Central memory CD8-positive, alpha-beta T cell (primary cell): ENCODE measurements around the gene CSNK2A1.
A peak's percentile ranks its signal among the peaks of the same experiment; 100 is the strongest.

Experiments
- ATAC-seq: fragments of 150-1000 bp; cut with Tn5 transposase; replicated peaks from 2 replicates; pipeline ENCODE4 v1.10.0; 2022; ENCODE audit warnings: mild to moderate bottlenecking, moderate FRiP score, moderate number of reproducible peaks; ENCODE audit not compliant: poor library complexity, severe bottlenecking; ENCODE audit errors: extremely low read depth
- DNase-seq, 2 donors: peaks; one replicate each; pipeline ENCODE4 v3.0.0; 2021; ENCODE audit warnings: low spot score in 2 of 2
- H3K27ac Mint-ChIP-seq: one replicate; pipeline ENCODE4 v1.8.0; 2022; ENCODE audit warnings: low read depth, mild to moderate bottlenecking, moderate library complexity, mixed read lengths
- H3K27me3 Mint-ChIP-seq: one replicate; pipeline ENCODE4 v1.8.0; 2022; ENCODE audit warnings: mixed read lengths
- H3K36me3 Mint-ChIP-seq: one replicate; pipeline ENCODE4 v1.8.0; 2022; ENCODE audit warnings: mild to moderate bottlenecking, moderate library complexity, mixed read lengths; ENCODE audit not compliant: insufficient read depth
- H3K4me1 Mint-ChIP-seq: one replicate; pipeline ENCODE4 v1.8.0; 2022; ENCODE audit warnings: mixed read lengths
- H3K4me3 Mint-ChIP-seq: one replicate; pipeline ENCODE4 v1.8.0; 2022; ENCODE audit warnings: mild to moderate bottlenecking, moderate library complexity, mixed read lengths
- H3K9me3 Mint-ChIP-seq: one replicate; pipeline ENCODE4 v1.8.0; 2022; ENCODE audit warnings: mixed read lengths

Gene CSNK2A1

DNA sequence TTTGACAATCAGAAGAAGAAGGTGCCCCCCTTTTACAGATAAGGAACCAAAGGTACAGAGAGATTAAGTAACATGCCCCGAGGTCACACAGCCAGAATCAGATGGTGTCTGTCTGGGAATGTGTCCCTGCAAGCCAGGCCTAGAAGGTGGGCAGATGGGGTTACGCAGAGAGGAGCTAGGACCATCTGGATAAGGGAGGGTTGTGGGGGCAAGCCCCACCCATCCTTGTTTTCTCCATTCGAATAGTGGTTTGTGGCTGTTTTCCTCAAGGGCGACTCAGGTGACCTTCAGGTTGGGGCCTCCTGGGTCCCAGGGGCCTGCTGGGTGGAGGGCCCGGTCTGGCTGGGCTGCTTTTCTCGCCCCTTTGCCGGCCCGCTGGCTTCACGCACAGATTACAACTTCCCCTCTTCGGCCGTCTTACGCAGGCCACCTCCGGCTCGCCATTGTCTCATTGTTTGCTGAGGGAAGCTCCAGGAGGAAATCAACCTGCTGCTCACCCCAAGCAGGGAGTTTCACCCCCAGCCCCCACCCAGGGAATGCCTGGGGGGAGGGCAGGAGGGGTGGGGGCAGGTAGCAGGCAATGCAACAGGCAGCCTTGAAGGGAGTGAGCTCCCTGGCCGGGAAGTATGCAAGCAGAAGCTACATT is 30.8 kb upstream of the CSNK2A1 start:
- Mint-ChIP-seq H3K27ac (no peak overlapping the region), H3K4me3 (no peak overlapping the region), H3K9me3 (no peaks in the 10 kb centered on the region), H3K36me3 (no peaks in the 10 kb centered on the region), H3K4me1 (no peaks in the 10 kb centered on the region), H3K27me3 (peaks cover 55% of the 10 kb centered on the region)
- ATAC-seq (no peak), DNase-seq (no peak)

DNA sequence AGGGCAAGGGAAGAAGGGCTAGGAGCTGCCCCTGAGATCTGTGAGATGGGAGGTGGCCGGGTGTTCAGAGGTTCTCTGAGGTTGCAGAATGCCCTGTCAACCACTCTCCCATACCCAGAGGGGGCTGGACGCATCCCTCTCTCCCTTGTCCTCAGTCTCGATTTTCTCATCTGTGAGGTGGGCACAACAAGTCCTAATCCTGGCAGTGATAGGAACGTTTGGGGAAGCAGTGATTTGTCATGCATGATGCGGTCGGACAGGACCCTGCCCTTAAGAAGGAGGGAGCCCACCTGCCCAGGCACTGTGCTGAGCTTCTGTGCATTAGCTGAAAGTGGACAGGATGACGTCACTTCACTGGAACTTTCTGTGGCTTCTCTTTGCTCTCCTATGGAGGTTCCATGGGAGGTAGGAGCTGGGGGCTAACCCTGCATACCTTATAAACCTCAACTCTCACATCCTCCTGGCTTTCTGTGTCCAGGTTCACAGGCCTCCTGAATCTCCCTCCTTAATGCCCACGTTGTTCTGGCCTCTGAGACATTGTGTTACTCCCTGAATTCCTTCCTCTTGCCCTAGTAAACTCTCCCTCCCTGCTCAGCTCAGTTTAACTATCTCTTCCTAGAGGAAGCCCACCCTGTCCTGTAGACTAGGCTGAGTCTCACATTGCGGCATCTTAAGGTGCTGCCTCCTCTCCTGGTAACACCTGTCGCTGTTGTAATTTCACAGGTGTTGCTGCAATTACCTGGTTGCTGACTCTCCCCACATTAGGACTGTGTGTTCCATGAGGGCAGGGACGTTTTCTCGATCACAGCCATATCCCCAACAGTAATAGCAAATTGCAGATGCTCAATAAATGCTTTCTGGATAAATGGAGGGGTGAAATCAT is 30.1 kb upstream of the CSNK2A1 start:
- Mint-ChIP-seq H3K27ac (no peak overlapping the region), H3K4me3 (no peak overlapping the region), H3K27me3 (peaks cover 63% of the 10 kb centered on the region), H3K4me1 (no peaks in the 10 kb centered on the region), H3K36me3 (no peaks in the 10 kb centered on the region), H3K9me3 (no peaks in the 10 kb centered on the region)
- DNase-seq (no peak), ATAC-seq (no peak)

DNA sequence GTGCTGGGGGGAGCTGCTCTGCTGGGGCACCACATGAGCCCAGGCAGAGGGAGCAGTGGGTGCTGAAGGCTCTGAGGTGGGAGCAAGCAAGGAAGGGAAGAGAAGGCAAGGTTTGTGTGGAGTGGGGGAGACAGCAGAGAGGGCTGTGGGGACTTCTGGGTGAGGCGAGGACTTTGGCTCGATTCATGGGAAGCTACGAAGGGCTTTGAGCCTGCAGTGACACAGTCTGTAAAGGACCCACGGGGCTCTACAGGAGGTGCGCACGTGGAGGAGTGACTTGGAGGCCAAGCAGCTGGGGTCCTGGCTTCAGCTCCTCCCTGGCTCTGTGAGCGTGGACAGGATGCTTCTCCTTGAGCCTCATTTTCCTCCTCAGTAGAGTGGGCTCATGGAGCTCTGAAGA is 29.1 kb upstream of the CSNK2A1 start:
- ATAC-seq (no peak), DNase-seq (no peak)
- Mint-ChIP-seq H3K9me3 (no peaks in the 10 kb centered on the region), H3K4me3 (no peak overlapping the region), H3K36me3 (no peaks in the 10 kb centered on the region), H3K4me1 (no peaks in the 10 kb centered on the region), H3K27me3 (peaks cover 63% of the 10 kb centered on the region), H3K27ac (no peak overlapping the region)

DNA sequence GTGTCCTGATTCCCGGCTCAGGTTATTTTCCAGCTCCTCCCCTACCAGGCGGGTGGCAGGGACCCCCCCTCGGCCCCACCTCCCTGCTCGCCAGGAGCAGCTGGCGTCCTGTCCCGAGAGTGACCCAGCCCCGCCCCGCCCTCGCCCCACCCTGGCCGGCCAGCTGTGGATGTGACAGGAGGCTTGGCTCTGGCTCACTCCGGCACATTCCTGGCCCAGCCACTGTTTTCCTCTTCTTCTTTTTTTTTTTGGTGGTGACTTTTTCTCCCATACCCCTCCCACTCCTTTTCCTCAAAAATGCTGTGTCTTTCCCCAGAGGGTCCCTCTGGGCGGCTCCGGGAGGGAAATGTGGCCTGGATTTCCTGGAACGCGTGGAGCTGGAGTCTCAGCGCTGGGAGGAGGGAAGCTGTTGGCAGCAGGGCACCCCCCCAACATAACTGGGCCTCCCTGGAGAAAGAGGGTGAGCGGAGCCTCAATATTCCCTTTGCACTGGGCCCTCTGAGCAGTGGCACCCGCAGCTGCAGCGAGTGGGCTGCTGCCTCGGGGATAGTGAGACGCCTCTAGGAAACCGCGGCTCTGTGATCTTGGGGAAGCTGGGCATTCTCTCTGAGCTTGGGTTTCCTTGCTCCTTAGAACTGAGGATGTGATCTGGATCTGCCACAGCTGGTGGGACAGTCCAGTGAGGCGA is 28.3 kb upstream of the CSNK2A1 start:
- Mint-ChIP-seq H3K27me3 (peaks cover 71% of the 10 kb centered on the region), H3K4me1 (no peaks in the 10 kb centered on the region)

DNA sequence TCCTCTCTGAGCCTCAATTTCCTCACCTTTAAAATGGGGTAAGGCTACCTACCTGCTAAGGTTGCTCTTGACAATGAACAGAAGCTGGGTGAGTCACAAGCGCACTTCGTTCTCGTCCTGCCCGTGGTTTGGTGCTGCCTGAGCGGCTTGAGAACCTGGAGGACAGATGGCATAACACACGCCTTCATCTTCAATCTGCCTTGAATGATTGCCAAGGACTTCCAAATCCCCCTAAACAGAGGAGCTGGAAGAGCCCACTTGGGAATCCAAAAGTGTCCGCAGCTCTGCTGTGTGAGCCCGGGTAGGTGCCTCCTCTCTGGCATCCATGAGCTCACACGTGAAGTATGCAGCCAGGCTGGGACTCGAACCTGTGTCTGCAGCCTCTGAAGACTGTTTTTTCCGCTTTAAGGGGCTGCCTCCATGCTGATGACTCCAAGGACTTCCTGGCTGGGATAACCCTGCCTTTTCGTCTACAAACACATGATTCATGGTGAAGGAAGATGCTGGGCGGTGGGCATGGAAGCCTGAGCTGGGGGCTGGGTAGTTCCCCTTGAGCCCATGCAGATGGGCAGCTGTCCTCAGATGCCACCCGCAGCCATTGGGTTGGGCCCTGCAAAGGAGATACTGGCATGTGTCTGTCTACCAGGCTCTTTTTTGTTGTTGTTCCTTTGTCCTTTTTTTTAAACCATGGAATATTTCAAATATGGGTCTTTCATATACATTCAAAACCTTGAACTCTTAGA is 25.3 kb upstream of the CSNK2A1 start:
- no peak overlapping the region for H3K4me3 Mint-ChIP-seq
- H3K9me3 Mint-ChIP-seq: no peaks in the 10 kb centered on the region
- ATAC-seq (no peak), DNase-seq (no peak)
- peaks cover 53% of the 10 kb centered on the region for H3K27me3 Mint-ChIP-seq
- H3K36me3 Mint-ChIP-seq: no peaks in the 10 kb centered on the region
- H3K4me1 Mint-ChIP-seq: no peaks in the 10 kb centered on the region
- H3K27ac Mint-ChIP-seq: no peak overlapping the region

More for the DNA sequence above, 28.3 kb upstream of the CSNK2A1 start:
- DNase-seq (no peak), ATAC-seq (no peak)
- Mint-ChIP-seq H3K4me3 (no peak overlapping the region), H3K36me3 (no peaks in the 10 kb centered on the region), H3K27ac (no peak overlapping the region), H3K9me3 (no peaks in the 10 kb centered on the region)

DNA sequence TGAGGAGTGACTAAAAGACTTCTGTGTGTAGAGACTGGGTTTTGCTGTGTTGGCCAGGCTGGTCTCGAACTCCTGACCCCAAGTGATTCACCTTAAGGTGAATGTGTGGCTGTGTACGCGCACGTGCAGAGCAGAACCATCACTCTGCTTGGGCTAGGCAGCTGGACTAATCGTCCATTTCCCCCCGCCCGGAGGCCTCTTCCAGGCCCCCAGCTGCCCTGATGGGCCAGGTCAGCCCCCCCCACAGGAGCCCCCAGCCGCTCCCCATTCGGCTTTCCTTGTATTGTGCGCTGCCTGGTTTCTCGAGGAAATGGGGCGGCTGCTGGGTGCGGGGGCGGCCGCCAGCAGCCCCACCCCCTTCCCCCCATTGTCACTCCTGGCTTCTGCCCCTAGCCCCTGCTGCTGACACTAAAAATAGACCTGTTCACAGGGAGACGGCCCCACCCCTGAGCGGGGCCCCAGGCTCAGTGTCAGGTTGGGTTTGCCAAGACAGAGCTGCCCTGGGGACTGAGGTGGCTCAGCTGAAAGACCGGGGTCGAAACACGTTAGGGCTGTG is 24.6 kb upstream of the CSNK2A1 start:
- ATAC-seq (no peak), DNase-seq (no peak)
- Mint-ChIP-seq H3K9me3 (no peaks in the 10 kb centered on the region), H3K4me3 (no peak overlapping the region), H3K27me3 (peaks cover 47% of the 10 kb centered on the region), H3K4me1 (no peaks in the 10 kb centered on the region), H3K36me3 (no peaks in the 10 kb centered on the region), H3K27ac (no peak overlapping the region)

DNA sequence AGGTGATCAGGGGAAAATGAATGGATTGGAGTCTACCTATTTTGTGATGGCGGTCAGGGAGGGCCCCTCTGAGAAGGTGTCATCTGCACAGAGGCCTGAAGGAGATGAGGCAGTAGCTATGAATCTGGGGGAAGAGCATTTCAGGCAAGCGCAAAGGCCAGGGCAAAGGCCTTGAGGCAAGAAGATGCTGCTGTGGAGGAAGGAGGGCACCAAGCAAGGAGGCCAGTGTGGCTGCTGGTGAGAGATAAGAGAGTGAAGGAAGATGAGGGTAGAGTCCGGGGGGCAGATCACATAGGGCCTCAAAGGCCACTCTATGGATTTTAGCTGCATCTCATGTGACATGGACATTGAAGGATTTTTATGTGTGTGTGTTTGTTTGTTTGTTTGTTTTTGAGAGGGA is 20.6 kb upstream of the CSNK2A1 start:
- peaks cover 5% of the 10 kb centered on the region for H3K4me1 Mint-ChIP-seq
- no peaks in the 10 kb centered on the region for H3K36me3 Mint-ChIP-seq
- ATAC-seq (no peak), DNase-seq (no peak)
- H3K4me3 Mint-ChIP-seq: no peak overlapping the region
- no peaks in the 10 kb centered on the region for H3K9me3 Mint-ChIP-seq
- H3K27ac Mint-ChIP-seq: no peak overlapping the region
- H3K27me3 Mint-ChIP-seq: peaks cover 35% of the 10 kb centered on the region

DNA sequence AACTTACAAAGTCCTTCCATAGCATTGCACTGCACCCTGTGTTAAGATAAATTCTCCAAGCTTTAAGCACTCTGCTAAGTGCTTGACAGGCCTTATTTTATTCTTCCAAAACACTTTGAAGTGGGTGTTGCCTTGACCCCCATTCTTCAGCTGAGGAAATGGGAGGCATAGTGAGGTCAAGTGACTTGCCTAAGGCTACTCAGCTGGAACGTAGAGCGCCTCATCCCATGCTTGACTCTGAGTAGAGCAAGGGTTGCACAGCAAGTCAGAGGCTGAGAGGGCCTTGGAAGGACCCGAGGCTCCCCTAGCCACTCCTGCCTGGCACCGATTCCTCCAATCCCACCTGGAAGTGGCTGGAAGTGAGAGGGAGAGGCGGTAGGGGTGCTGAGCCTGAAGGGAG is 19.6 kb upstream of the CSNK2A1 start:
- H3K9me3 Mint-ChIP-seq: no peaks in the 10 kb centered on the region
- DNase-seq: no peak
- peaks cover 5% of the 10 kb centered on the region for H3K4me1 Mint-ChIP-seq
- no peak for ATAC-seq
- no peak overlapping the region for H3K4me3 Mint-ChIP-seq
- no peaks in the 10 kb centered on the region for H3K36me3 Mint-ChIP-seq
- H3K27ac Mint-ChIP-seq: no peak overlapping the region
- peaks cover 30% of the 10 kb centered on the region for H3K27me3 Mint-ChIP-seq

DNA sequence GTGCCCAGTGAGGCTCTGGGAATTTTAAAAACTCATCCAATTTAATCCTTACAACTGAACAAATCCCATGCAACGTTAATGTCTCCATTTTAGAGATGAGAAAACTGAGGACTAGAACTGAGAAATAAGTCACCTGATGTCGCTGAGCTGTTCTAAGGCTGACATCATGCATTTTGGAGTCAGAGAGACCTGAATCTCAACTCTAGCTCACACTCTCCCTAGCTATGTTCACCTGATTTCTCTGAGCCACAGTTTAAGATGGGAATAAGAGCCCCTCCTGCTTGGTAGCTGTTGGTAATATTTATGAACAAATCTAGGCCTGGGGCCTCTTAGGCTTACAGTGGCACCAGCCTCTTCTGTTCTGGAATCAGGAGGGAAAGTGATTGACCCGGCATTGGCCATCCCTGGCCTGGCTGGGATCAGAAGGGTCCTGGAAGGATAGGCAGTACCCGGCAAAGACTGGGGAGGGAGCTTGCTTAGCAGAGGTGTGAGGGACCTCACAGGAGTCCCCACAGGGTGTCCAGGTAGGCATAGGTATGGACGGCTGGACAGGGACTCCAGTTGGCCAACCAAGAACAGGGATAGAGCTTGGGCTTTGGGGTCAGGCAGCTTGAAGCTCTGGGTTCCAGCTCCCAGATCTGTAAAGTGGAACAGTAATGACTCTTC is 18.8 kb upstream of the CSNK2A1 start:
- ATAC-seq: no peak
- Mint-ChIP-seq H3K36me3 (no peaks in the 10 kb centered on the region), H3K27me3 (peaks cover 26% of the 10 kb centered on the region), H3K4me1 (peaks cover 5% of the 10 kb centered on the region), H3K27ac (no peak overlapping the region), H3K4me3 (no peak overlapping the region), H3K9me3 (no peaks in the 10 kb centered on the region)
- DNase-seq: no peak

DNA sequence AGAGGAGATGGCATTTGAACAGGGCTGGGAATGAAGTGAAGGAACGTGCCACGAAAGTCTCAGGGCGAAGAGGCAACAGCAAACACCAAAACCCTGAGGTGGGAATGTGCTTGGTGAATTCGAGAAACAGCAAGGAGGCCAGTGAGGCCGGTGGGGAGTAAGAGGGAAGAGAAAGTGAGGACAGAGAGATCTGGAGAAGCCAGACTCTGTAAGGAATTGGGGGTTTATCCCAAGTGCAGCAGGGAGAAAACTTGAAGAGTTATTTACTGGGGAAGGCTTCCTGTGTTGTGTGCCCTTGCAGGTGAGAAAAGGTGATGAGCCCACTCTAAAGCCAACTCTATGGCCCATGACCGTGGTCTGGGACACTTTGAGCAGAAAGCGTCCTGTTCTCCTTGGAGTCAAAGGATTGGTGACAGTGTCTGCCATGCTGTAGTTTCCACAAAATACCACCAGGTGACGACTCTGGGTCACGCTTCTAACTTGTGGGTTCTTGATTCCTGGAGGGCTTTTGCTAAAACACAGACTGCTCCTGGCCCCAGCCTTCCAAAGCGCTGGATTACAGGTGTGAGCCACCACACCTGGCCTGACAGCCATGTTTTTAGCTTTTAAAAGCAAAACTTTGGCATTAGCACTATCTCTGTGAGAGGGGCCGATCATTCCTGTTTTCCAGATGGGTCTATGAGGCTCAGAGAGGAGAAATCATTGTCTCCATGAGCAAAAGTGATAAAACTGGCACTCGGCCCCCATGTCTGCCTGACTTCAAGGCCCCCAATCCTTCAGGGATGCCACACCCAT is 18.0 kb upstream of the CSNK2A1 start:
- DNase-seq (peak in 1 of 2 donors; percentile 21), ATAC-seq (no peak)
- peaks cover 5% of the 10 kb centered on the region for H3K4me1 Mint-ChIP-seq
- no peak overlapping the region for H3K4me3 Mint-ChIP-seq
- peaks cover 19% of the 10 kb centered on the region for H3K27me3 Mint-ChIP-seq
- no peaks in the 10 kb centered on the region for H3K9me3 Mint-ChIP-seq
- H3K36me3 Mint-ChIP-seq: no peaks in the 10 kb centered on the region
- H3K27ac Mint-ChIP-seq: no peak overlapping the region

DNA sequence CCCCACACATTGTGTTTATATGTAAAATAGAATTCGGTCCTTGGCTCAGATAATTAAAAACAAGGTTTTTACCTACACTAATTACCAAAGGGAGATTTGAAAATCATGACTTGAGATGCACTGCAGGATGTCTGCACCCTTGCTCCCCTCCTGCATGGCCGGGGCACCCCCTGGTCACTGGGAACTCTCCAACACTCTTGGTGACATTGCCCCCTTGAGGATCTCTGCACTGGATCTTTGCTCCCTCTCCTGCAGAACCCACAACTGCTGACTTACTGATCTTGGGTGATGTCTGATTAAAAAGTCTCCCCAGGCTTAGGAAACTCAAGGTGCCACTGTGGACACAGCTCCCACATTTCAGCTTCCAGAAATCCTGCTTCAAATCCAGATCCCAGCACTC is 17.1 kb upstream of the CSNK2A1 start:
- H3K9me3 Mint-ChIP-seq: no peaks in the 10 kb centered on the region
- peaks cover 5% of the 10 kb centered on the region for H3K4me1 Mint-ChIP-seq
- DNase-seq: no peak
- no peak overlapping the region for H3K27ac Mint-ChIP-seq
- H3K4me3 Mint-ChIP-seq: no peak overlapping the region
- H3K27me3 Mint-ChIP-seq: peaks cover 25% of the 10 kb centered on the region
- H3K36me3 Mint-ChIP-seq: no peaks in the 10 kb centered on the region
- no peak for ATAC-seq
